Right hindlimb (tissue), 1 donor: ENCODE measurements around the gene NEK1.
A peak's percentile ranks its signal among the peaks of the same experiment; 100 is the strongest.
"Not testable (repeated sequence)": the region's sequence is repeated elsewhere in the genome, so short reads cannot be mapped to it uniquely, and the experiment has no call there.

ENCODE experiments used
- DNase-seq: peaks from one replicate; pipeline ENCODE4 v3.0.0-alpha.2; 2018

The NEK1 gene

GRCh38 chr4:169493164-169493524 is 119.2 kb downstream of the NEK1 start:
- no peak for DNase-seq

GRCh38 chr4:169492436-169493163 is 119.8 kb downstream of the NEK1 start:
- DNase-seq: no peak

- no peak for DNase-seq
These were observed 121.2 kb downstream of the NEK1 start for GRCh38 chr4:169491211-169491610.

GRCh38 chr4:169489306-169489705 is 123.1 kb downstream of the NEK1 start:
- no peak for DNase-seq

- peak; percentile 53 for DNase-seq
These were observed 126.3 kb downstream of the NEK1 start for GRCh38 chr4:169485791-169486742.

- no peak for DNase-seq
These were observed 127.3 kb downstream of the NEK1 start for GRCh38 chr4:169485086-169485485.

- no peak for DNase-seq
These were observed 127.9 kb downstream of the NEK1 start for GRCh38 chr4:169484485-169484884.

GRCh38 chr4:169464080-169464479 is 148.3 kb downstream of the NEK1 start:
- no peak for DNase-seq

GRCh38 chr4:169460081-169460480 is 152.3 kb downstream of the NEK1 start:
- DNase-seq: no peak

- no peak for DNase-seq
These were observed 153.8 kb downstream of the NEK1 start for GRCh38 chr4:169458575-169458974.

- DNase-seq: not testable (repeated sequence)
These were observed 159.7 kb downstream of the NEK1 start for GRCh38 chr4:169452644-169453043.

- not testable (repeated sequence) for DNase-seq
These were observed 163.4 kb downstream of the NEK1 start for GRCh38 chr4:169448935-169449334.

GRCh38 chr4:169446824-169447223 is 165.6 kb downstream of the NEK1 start:
- no peak for DNase-seq

GRCh38 chr4:169443748-169444147 is 168.6 kb downstream of the NEK1 start:
- DNase-seq: no peak

- no peak for DNase-seq
These were observed 171.9 kb downstream of the NEK1 start for GRCh38 chr4:169440446-169440845.

- DNase-seq: no peak
These were observed 173.1 kb downstream of the NEK1 start for GRCh38 chr4:169439244-169439643.

GRCh38 chr4:169438057-169438480 is 174.3 kb downstream of the NEK1 start:
- no peak for DNase-seq

- DNase-seq: no peak
These were observed 174.9 kb downstream of the NEK1 start for GRCh38 chr4:169437299-169438047.

- no peak for DNase-seq
These were observed 175.6 kb downstream of the NEK1 start for GRCh38 chr4:169436734-169437133.

GRCh38 chr4:169428376-169428775 is 184.0 kb downstream of the NEK1 start:
- no peak for DNase-seq

GRCh38 chr4:169427727-169428126 is 184.7 kb downstream of the NEK1 start:
- not testable (repeated sequence) for DNase-seq

GRCh38 chr4:169420291-169420690 is 192.1 kb downstream of the NEK1 start:
- DNase-seq: no peak

GRCh38 chr4:169418846-169419245 is 193.5 kb downstream of the NEK1 start:
- DNase-seq: no peak
